Hematopoietic multipotent progenitor cell treated with erythropoietin and hydrocortisone succinate and interleukin-3 and kit ligand, for 4 days (in vitro differentiated cells): Measurements from ENCODE around the gene TSPYL4.
A peak's percentile ranks its signal among the peaks of the same experiment; 100 is the strongest.

Experiments used
- DNase-seq: peaks from one replicate; pipeline ENCODE4 v3.0.0-alpha.2; 2015

TSPYL4 gene

GRCh38 chr6:116221067-116221466, 32.8 kb downstream of the TSPYL4 start:
- DNase-seq = no peak

GRCh38 chr6:116218866-116219265, 35.0 kb downstream of the TSPYL4 start:
- no peak for DNase-seq

GRCh38 chr6:116218172-116218633, 35.7 kb downstream of the TSPYL4 start:
- peak; percentile 62 for DNase-seq

GRCh38 chr6:116217069-116217468, 36.8 kb downstream of the TSPYL4 start:
- peak; percentile 81 for DNase-seq

GRCh38 chr6:116215414-116215813, 38.5 kb downstream of the TSPYL4 start:
- DNase-seq = no peak

- peak; percentile 46 for DNase-seq
Observed at GRCh38 chr6:116214681-116215080, 39.2 kb downstream of the TSPYL4 start.

GRCh38 chr6:116210750-116211425, 43.0 kb downstream of the TSPYL4 start:
- no peak for DNase-seq

GRCh38 chr6:116210316-116210715, 43.6 kb downstream of the TSPYL4 start:
- DNase-seq = no peak

- DNase-seq = no peak
Observed at GRCh38 chr6:116208056-116208785, 45.7 kb downstream of the TSPYL4 start.

- peak; percentile 79 for DNase-seq
Observed at GRCh38 chr6:116206231-116206903, 47.5 kb downstream of the TSPYL4 start.

- DNase-seq = no peak
Observed at GRCh38 chr6:116205281-116205680, 48.6 kb downstream of the TSPYL4 start.

- DNase-seq = no peak
Observed at GRCh38 chr6:116201538-116201937, 52.3 kb downstream of the TSPYL4 start.

- DNase-seq = no peak
Observed at GRCh38 chr6:116200619-116201249, 53.1 kb downstream of the TSPYL4 start.
